ENCODE measurements around the gene MAP7. TPM values are rescaled to one million over a fixed set of nuclear protein-coding genes. Genes with fewer than 3 reads are reported as not detected.

MAP7 gene
- total and polyA plus RNA-seq, 2 experiments from 2014 or later = 44.7 to 49.2 TPM

DNA sequence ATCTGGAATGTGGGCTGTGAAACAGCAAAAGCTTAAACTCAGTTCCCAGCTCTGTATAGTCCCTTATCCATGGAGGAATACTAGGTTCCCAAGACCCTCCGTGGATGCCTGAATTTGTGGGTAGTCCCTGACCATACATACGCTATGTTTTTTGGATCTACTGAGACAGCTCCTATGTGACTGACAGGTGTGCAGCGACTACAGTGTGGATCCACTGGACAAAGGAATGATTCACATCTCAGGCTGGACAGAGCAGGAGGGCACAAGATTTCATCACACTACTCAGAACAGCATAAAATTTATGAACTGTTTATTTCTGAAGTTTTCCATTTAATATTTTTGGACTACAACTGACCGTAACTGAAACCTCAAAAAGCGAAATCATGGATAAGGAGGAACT is 125.3 kb downstream of the MAP7 start:
- ATAC-seq = no peak
- Mint-ChIP-seq H3K27ac (no peak overlapping the region), H3K4me3 (no peak overlapping the region), H3K36me3 (ENCODE audit: low read depth) (peaks cover 14% of the 10 kb centered on the region; the same call in 1 of the 3 replicates), H3K4me1 (peaks cover 36% of the 10 kb centered on the region), H3K9me3 (no peaks in the 10 kb centered on the region), H3K27me3 (ENCODE audit: insufficient read depth, low read depth, poor library complexity) (no peaks in the 10 kb centered on the region)
- Histone ChIP-seq H3K27ac (ENCODE audit: low read depth) (no peak overlapping the region), H3K4me1 (ENCODE audit: insufficient read depth) (peaks cover 21% of the 10 kb centered on the region), H2AFZ (no peak overlapping the region), H3K4me3 (no peak overlapping the region), H3K9me2 (ENCODE audit: insufficient read depth) (no peaks in the 10 kb centered on the region), H3K79me2 (replicated peaks; ENCODE audit: insufficient read depth) (peaks cover 58% of the 10 kb centered on the region), H3K36me3 (ENCODE audit: insufficient read depth) (no peaks in the 10 kb centered on the region), H3K4me2 (no peak overlapping the region), H4K20me1 (replicated peaks; ENCODE audit: insufficient read depth) (no peaks in the 10 kb centered on the region), H3K27me3 (ENCODE audit: insufficient read depth) (no peaks in the 10 kb centered on the region), H3F3A (replicated peaks; ENCODE audit: low read depth) (no peaks in the 10 kb centered on the region)
- TF ChIP-seq ZNF331 (CRISPR knock-in tag; IDR thresholded peaks at IDR 0.05; ENCODE audit: low read depth) (no peak), ETS1 (IDR thresholded peaks at IDR 0.05) (no peak)
- DNase-seq (ENCODE audit: low spot score) = no peak

GRCh38 chr6:136424450-136424849 is 125.8 kb downstream of the MAP7 start:
- Histone ChIP-seq H3K27me3 (ENCODE audit: insufficient read depth) (no peaks in the 10 kb centered on the region), H4K20me1 (replicated peaks; ENCODE audit: insufficient read depth) (no peaks in the 10 kb centered on the region), H3K4me3 (no peak overlapping the region), H3F3A (replicated peaks; ENCODE audit: low read depth) (no peaks in the 10 kb centered on the region), H3K4me2 (no peak overlapping the region), H3K9me2 (ENCODE audit: insufficient read depth) (no peaks in the 10 kb centered on the region), H3K4me1 (ENCODE audit: insufficient read depth) (peaks cover 16% of the 10 kb centered on the region), H2AFZ (no peak overlapping the region), H3K36me3 (ENCODE audit: insufficient read depth) (no peaks in the 10 kb centered on the region), H3K27ac (ENCODE audit: low read depth) (no peak overlapping the region), H3K79me2 (replicated peaks; ENCODE audit: insufficient read depth) (peaks cover 53% of the 10 kb centered on the region)
- ATAC-seq (no peak), DNase-seq (ENCODE audit: low spot score) (no peak)
- no peaks in the 10 kb centered on the region for H3K9me3 Mint-ChIP-seq
- peaks cover 31% of the 10 kb centered on the region for H3K4me1 Mint-ChIP-seq
- H3K27ac Mint-ChIP-seq = no peak overlapping the region
- no peak overlapping the region for H3K4me3 Mint-ChIP-seq
- peaks cover 18% of the 10 kb centered on the region; the same call in 1 of the 3 replicates for H3K36me3 Mint-ChIP-seq (ENCODE audit: low read depth)
- no peaks in the 10 kb centered on the region for H3K27me3 Mint-ChIP-seq (ENCODE audit: insufficient read depth, low read depth, poor library complexity)
- TF ChIP-seq, protein P1, sequence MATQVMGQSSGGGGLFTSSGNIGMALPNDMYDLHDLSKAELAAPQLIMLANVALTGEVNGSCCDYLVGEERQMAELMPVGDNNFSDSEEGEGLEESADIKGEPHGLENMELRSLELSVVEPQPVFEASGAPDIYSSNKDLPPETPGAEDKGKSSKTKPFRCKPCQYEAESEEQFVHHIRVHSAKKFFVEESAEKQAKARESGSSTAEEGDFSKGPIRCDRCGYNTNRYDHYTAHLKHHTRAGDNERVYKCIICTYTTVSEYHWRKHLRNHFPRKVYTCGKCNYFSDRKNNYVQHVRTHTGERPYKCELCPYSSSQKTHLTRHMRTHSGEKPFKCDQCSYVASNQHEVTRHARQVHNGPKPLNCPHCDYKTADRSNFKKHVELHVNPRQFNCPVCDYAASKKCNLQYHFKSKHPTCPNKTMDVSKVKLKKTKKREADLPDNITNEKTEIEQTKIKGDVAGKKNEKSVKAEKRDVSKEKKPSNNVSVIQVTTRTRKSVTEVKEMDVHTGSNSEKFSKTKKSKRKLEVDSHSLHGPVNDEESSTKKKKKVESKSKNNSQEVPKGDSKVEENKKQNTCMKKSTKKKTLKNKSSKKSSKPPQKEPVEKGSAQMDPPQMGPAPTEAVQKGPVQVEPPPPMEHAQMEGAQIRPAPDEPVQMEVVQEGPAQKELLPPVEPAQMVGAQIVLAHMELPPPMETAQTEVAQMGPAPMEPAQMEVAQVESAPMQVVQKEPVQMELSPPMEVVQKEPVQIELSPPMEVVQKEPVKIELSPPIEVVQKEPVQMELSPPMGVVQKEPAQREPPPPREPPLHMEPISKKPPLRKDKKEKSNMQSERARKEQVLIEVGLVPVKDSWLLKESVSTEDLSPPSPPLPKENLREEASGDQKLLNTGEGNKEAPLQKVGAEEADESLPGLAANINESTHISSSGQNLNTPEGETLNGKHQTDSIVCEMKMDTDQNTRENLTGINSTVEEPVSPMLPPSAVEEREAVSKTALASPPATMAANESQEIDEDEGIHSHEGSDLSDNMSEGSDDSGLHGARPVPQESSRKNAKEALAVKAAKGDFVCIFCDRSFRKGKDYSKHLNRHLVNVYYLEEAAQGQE (IDR thresholded peaks at IDR 0.05; ENCODE audit: unreplicated experiment) = no peak
- no peak for TF ChIP-seq JUNB (IDR thresholded peaks at IDR 0.05; ENCODE audit: unreplicated experiment)
- no peak for TF ChIP-seq ZNF114 (CRISPR knock-in tag; IDR thresholded peaks at IDR 0.05)
- TF ChIP-seq, protein P2, sequence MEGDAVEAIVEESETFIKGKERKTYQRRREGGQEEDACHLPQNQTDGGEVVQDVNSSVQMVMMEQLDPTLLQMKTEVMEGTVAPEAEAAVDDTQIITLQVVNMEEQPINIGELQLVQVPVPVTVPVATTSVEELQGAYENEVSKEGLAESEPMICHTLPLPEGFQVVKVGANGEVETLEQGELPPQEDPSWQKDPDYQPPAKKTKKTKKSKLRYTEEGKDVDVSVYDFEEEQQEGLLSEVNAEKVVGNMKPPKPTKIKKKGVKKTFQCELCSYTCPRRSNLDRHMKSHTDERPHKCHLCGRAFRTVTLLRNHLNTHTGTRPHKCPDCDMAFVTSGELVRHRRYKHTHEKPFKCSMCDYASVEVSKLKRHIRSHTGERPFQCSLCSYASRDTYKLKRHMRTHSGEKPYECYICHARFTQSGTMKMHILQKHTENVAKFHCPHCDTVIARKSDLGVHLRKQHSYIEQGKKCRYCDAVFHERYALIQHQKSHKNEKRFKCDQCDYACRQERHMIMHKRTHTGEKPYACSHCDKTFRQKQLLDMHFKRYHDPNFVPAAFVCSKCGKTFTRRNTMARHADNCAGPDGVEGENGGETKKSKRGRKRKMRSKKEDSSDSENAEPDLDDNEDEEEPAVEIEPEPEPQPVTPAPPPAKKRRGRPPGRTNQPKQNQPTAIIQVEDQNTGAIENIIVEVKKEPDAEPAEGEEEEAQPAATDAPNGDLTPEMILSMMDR (conservative IDR thresholded peaks at IDR 0.05; ENCODE audit: low read depth in 2 of 2) = no peak
- no peak for TF ChIP-seq NANOG (IDR thresholded peaks at IDR 0.05; ENCODE audit: borderline replicate concordance)
- TF ChIP-seq, protein P3, sequence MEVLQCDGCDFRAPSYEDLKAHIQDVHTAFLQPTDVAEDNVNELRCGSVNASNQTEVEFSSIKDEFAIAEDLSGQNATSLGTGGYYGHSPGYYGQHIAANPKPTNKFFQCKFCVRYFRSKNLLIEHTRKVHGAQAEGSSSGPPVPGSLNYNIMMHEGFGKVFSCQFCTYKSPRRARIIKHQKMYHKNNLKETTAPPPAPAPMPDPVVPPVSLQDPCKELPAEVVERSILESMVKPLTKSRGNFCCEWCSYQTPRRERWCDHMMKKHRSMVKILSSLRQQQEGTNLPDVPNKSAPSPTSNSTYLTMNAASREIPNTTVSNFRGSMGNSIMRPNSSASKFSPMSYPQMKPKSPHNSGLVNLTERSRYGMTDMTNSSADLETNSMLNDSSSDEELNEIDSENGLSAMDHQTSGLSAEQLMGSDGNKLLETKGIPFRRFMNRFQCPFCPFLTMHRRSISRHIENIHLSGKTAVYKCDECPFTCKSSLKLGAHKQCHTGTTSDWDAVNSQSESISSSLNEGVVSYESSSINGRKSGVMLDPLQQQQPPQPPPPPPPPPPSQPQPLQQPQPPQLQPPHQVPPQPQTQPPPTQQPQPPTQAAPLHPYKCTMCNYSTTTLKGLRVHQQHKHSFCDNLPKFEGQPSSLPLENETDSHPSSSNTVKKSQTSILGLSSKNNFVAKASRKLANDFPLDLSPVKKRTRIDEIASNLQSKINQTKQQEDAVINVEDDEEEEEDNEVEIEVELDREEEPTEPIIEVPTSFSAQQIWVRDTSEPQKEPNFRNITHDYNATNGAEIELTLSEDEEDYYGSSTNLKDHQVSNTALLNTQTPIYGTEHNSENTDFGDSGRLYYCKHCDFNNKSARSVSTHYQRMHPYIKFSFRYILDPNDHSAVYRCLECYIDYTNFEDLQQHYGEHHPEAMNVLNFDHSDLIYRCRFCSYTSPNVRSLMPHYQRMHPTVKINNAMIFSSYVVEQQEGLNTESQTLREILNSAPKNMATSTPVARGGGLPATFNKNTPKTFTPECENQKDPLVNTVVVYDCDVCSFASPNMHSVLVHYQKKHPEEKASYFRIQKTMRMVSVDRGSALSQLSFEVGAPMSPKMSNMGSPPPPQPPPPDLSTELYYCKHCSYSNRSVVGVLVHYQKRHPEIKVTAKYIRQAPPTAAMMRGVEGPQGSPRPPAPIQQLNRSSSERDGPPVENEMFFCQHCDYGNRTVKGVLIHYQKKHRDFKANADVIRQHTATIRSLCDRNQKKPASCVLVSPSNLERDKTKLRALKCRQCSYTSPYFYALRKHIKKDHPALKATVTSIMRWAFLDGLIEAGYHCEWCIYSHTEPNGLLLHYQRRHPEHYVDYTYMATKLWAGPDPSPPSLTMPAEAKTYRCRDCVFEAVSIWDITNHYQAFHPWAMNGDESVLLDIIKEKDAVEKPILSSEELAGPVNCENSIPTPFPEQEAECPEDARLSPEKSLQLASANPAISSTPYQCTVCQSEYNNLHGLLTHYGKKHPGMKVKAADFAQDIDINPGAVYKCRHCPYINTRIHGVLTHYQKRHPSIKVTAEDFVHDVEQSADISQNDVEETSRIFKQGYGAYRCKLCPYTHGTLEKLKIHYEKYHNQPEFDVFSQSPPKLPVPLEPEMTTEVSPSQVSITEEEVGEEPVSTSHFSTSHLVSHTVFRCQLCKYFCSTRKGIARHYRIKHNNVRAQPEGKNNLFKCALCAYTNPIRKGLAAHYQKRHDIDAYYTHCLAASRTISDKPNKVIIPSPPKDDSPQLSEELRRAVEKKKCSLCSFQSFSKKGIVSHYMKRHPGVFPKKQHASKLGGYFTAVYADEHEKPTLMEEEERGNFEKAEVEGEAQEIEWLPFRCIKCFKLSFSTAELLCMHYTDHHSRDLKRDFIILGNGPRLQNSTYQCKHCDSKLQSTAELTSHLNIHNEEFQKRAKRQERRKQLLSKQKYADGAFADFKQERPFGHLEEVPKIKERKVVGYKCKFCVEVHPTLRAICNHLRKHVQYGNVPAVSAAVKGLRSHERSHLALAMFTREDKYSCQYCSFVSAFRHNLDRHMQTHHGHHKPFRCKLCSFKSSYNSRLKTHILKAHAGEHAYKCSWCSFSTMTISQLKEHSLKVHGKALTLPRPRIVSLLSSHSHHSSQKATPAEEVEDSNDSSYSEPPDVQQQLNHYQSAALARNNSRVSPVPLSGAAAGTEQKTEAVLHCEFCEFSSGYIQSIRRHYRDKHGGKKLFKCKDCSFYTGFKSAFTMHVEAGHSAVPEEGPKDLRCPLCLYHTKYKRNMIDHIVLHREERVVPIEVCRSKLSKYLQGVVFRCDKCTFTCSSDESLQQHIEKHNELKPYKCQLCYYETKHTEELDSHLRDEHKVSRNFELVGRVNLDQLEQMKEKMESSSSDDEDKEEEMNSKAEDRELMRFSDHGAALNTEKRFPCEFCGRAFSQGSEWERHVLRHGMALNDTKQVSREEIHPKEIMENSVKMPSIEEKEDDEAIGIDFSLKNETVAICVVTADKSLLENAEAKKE (CRISPR knock-in tag; IDR thresholded peaks at IDR 0.05) = no peak
- no peak for TF ChIP-seq CREB1 (CRISPR knock-in tag; IDR thresholded peaks at IDR 0.05; ENCODE audit: low read depth)
- TF ChIP-seq EZH2phosphoT487 (IDR thresholded peaks at IDR 0.05; ENCODE audit: unreplicated experiment) = no peak
